GM23248 (cell line): Measurements from ENCODE around the gene GMCL2. TPM values are rescaled to one million over a fixed set of nuclear protein-coding genes. Genes with fewer than 3 reads are reported as not detected.

ENCODE experiments used
- DNase-seq: peaks from one replicate; pipeline ENCODE4 v3.0.0-alpha.2; 2015
- H2AFZ ChIP-seq: fragments of 200-600 bp; sonication (generic); 2 replicates; pipeline ENCODE4 v1.6.1; 2016; ENCODE audit warnings: antibody characterized with exemption
- H3F3A ChIP-seq: fragments of 200-600 bp; sonication (generic); 2 replicates; pipeline ENCODE4 v1.6.1; 2016; ENCODE audit warnings: mild to moderate bottlenecking, antibody characterized with exemption, mixed run types; ENCODE audit not compliant: insufficient read depth
- H3K27ac ChIP-seq: fragments of 200-600 bp; sonication (generic); 2 replicates; pipeline ENCODE4 v1.5.1; 2016; ENCODE audit warnings: mild to moderate bottlenecking
- H3K27me3 ChIP-seq: fragments of 200-600 bp; sonication (generic); replicated peaks from 2 replicates; pipeline ENCODE4 v1.6.1; 2016; ENCODE audit warnings: mild to moderate bottlenecking; ENCODE audit not compliant: insufficient read depth
- H3K36me3 ChIP-seq: fragments of 200-600 bp; sonication (generic); 2 replicates; pipeline ENCODE4 v1.6.1; 2016; ENCODE audit warnings: low read depth, mild to moderate bottlenecking
- H3K4me1 ChIP-seq: fragments of 200-600 bp; sonication (generic); 2 replicates; pipeline ENCODE4 v1.6.1; 2016; ENCODE audit warnings: mild to moderate bottlenecking; ENCODE audit not compliant: insufficient read depth
- H3K4me2 ChIP-seq: fragments of 200-600 bp; sonication (generic); one replicate; pipeline ENCODE4 v1.6.1; 2016; ENCODE audit warnings: mild to moderate bottlenecking; ENCODE audit not compliant: unreplicated experiment
- H3K4me3 ChIP-seq: fragments of 200-600 bp; sonication (generic); 2 replicates; pipeline ENCODE4 v1.5.1; 2016; ENCODE audit warnings: mild to moderate bottlenecking
- H3K79me2 ChIP-seq: fragments of 200-600 bp; sonication (generic); 2 replicates; pipeline ENCODE4 v1.6.1; 2016; ENCODE audit warnings: mild to moderate bottlenecking; ENCODE audit not compliant: insufficient read depth
- H3K9ac ChIP-seq: fragments of 200-600 bp; sonication (generic); 2 replicates; pipeline ENCODE4 v1.6.1; 2016; ENCODE audit warnings: mild to moderate bottlenecking
- H3K9me2 ChIP-seq: fragments of 200-600 bp; sonication (generic); 2 replicates; pipeline ENCODE4 v1.6.1; 2016; ENCODE audit warnings: mixed run types, mild to moderate bottlenecking, moderate library complexity; ENCODE audit not compliant: insufficient read depth
- H3K9me3 ChIP-seq: fragments of 200-600 bp; sonication (generic); one replicate; pipeline ENCODE4 v1.6.1; 2017; ENCODE audit warnings: low read depth
- H4K20me1 ChIP-seq: fragments of 200-600 bp; sonication (generic); 2 replicates; pipeline ENCODE4 v1.6.0; 2016; ENCODE audit not compliant: insufficient read depth
- EZH2 ChIP-seq: fragments of 200-600 bp; sonication (generic); IDR thresholded peaks from 2 replicates; pipeline ENCODE4 v1.6.1; 2018; ENCODE audit warnings: antibody characterized with exemption, mild to moderate bottlenecking; ENCODE audit not compliant: insufficient read depth, poor library complexity, severe bottlenecking
- EZH2phosphoT487 ChIP-seq: fragments of 200-600 bp; sonication (generic); IDR thresholded peaks from 2 replicates; pipeline ENCODE4 v1.6.1; 2018; ENCODE audit warnings: antibody characterized with exemption, moderate library complexity, mild to moderate bottlenecking, low read depth; ENCODE audit not compliant: insufficient read depth
- WGBS, 2 experiments: methylation state at CpG; one replicate each; pipeline ENCODE4 v1.1.6; 2015 to 2017; ENCODE audit warnings: low lambda C conversion rate in 2 of 2, low coverage in 1 of 2; ENCODE audit errors: missing lambda C conversion rate in 2 of 2; 5-methylcytosine and 5-hydroxymethylcytosine counted together
- in situ Hi-C: fragments of 300-500 bp; cut with MboI; formaldehyde crosslinking; loops from 2 replicates; pipeline ENCODE4 v1.15.0; 2020
- polyA plus RNA-seq: library from polyadenylated mRNA; unstranded; fragments of >200 nt; fragmentation: Nextera tagmentation; extraction: Ambion mirVana; gene quantifications from 2 replicates; pipeline ENCODE4 v1.2.1, GENCODE V29; 2016
- total RNA-seq: library from RNA; depleted of rRNA; stranded (reverse); fragments of >200 nt; shearing (Covaris generic); gene quantifications from 2 replicates; pipeline ENCODE4 v1.2.3, GENCODE V29; 2014

GMCL2 gene
- total and polyA plus RNA-seq, 2 experiments from 2014 or later = not detected

DNA sequence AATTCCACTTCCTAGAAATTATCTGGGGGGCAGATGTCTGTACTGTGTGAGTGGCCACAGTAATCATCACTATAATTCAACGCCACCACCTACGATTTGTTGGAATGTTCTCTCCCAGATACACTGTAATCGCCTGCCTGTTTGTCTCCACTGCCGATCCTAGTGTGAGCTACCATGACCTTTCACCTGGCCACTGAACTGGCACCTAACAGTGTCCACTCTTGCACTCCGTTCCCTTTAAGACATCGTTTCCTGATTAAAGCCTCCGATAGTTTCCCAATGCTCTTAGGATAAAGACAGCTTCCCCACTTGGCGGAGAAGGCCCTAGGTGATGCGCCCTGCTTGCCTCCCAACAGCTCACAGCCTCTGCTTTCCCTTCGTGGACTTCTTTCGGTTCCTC, 41.4 kb upstream of the GMCL2 start:
- in situ Hi-C loops = no loop called here
- Histone ChIP-seq H3K9me3 (no peaks in the 10 kb centered on the region), H3K4me3 (no peak overlapping the region), H3K79me2 (peaks cover 39% of the 10 kb centered on the region), H3F3A (peaks cover 10% of the 10 kb centered on the region; the same call in 1 of the 2 replicates), H3K9me2 (no peaks in the 10 kb centered on the region), H3K9ac (no peak overlapping the region), H3K27me3 (no peaks in the 10 kb centered on the region), H3K4me1 (peaks cover 7% of the 10 kb centered on the region), H3K27ac (no peak overlapping the region), H3K4me2 (no peak overlapping the region), H2AFZ (no peak overlapping the region), H4K20me1 (no peaks in the 10 kb centered on the region), H3K36me3 (peaks cover 19% of the 10 kb centered on the region; the same call in 1 of the 2 replicates)
- WGBS, 2 experiments = 80 to 89% methylated on average over 11 of the region's 11 CpGs
- no peak for DNase-seq
- TF ChIP-seq EZH2 = no peak
- no peak for TF ChIP-seq EZH2phosphoT487

DNA sequence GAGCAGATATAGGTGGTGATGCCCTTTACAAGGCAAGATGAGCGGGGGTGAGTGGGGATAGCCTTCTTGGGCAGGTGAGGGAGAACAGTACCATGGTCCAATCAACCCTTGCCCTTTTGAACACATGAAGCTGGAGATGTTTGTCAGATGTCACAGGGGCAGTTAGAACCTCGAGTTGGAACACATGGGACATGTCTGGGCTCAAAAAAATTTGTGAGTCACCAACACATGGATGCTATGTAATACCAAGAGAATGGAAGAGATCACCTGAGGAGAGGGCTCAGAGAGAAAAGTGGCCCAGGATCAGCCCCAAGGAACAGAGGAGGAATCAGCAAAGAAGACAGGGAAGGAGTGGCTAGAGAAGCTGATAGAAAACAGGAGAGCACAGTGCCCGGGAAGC, 40.8 kb upstream of the GMCL2 start:
- Histone ChIP-seq H3K79me2 (peaks cover 39% of the 10 kb centered on the region), H3K9me3 (no peaks in the 10 kb centered on the region), H3K9me2 (no peaks in the 10 kb centered on the region), H3K4me1 (peaks cover 7% of the 10 kb centered on the region), H2AFZ (no peak overlapping the region), H4K20me1 (no peaks in the 10 kb centered on the region), H3K27me3 (no peaks in the 10 kb centered on the region), H3K9ac (no peak overlapping the region), H3K4me3 (no peak overlapping the region), H3K36me3 (peaks cover 19% of the 10 kb centered on the region; the same call in 1 of the 2 replicates), H3K27ac (no peak overlapping the region), H3K4me2 (no peak overlapping the region), H3F3A (peaks cover 3% of the 10 kb centered on the region; the same call in 1 of the 2 replicates)
- in situ Hi-C loops = no loop called here
- TF ChIP-seq EZH2phosphoT487 (no peak), EZH2 (no peak)
- no peak for DNase-seq
- WGBS, 2 experiments = 48 to 51% methylated on average over 3 of the region's 3 CpGs

DNA sequence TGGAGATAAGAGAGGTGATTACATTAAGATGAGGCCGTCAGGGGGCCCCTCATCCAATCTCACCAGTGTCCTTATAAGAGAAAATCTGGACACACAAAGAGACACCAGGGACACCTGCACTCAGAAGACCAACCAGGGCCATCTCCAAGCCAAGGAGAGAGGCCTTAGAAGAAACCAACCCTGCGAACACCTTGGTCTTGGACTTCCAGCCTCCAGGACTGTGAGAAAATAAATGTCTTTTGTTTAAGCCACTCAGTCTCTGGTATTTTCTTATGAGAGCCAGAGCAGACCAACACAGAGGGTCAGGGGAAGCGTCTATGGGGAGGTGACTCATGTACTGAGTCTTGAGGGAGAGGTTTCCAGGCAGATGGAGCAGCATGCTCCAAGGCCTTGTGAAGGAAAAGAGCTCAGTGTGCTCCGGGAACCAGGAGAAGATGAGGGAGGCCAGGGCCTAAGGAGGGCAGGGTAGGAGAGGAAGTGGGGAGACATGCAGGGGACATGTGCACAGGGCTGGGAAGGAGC, 40.0 kb upstream of the GMCL2 start:
- 87 to 96% methylated on average over 4 of the region's 4 CpGs for WGBS, 2 experiments
- in situ Hi-C loops = no loop called here
- no peak overlapping the region for H3K4me3 ChIP-seq
- DNase-seq = peak; percentile 51
- H3K27ac ChIP-seq = no peak overlapping the region
- no peak overlapping the region for H3K4me2 ChIP-seq
- H3K9me3 ChIP-seq = no peaks in the 10 kb centered on the region
- no peak overlapping the region for H3K9ac ChIP-seq
- H3K79me2 ChIP-seq = peaks cover 39% of the 10 kb centered on the region
- H4K20me1 ChIP-seq = no peaks in the 10 kb centered on the region
- no peaks in the 10 kb centered on the region for H3F3A ChIP-seq
- H3K27me3 ChIP-seq = no peaks in the 10 kb centered on the region
- no peak overlapping the region for H2AFZ ChIP-seq
- peaks cover 19% of the 10 kb centered on the region; the same call in 1 of the 2 replicates for H3K36me3 ChIP-seq
- TF ChIP-seq EZH2phosphoT487 (no peak), EZH2 (no peak)
- H3K9me2 ChIP-seq = no peaks in the 10 kb centered on the region
- H3K4me1 ChIP-seq = peaks cover 7% of the 10 kb centered on the region

DNA sequence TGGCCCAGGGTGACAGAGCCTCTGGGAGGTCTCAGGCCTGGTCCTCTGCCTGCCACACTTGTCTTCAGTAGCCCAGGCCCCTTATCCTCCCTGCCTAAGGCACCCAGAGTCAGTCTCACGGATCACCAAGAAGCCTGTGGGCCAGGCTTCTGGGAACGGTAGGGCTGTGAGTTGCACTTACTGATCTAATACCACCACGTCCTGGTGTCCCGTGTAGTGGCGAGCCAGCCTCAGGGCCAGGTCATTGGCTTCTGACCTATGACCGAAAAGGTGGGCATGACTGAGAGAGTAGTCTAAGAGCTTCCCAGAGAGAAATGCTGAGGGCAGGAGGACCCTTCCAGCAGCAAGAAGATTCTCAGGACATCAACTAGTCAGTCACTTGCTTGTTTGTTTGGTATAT, 38.0 kb upstream of the GMCL2 start:
- H2AFZ ChIP-seq = no peak overlapping the region
- peaks cover 19% of the 10 kb centered on the region; the same call in 1 of the 2 replicates for H3K36me3 ChIP-seq
- 85 to 88% methylated on average over 6 of the region's 6 CpGs for WGBS, 2 experiments
- peaks cover 12% of the 10 kb centered on the region for H3F3A ChIP-seq
- no peak overlapping the region for H3K27ac ChIP-seq
- H4K20me1 ChIP-seq = no peaks in the 10 kb centered on the region
- H3K9ac ChIP-seq = no peak overlapping the region
- no peaks in the 10 kb centered on the region for H3K9me3 ChIP-seq
- no peaks in the 10 kb centered on the region for H3K4me1 ChIP-seq
- DNase-seq = no peak
- H3K4me3 ChIP-seq = no peak overlapping the region
- H3K4me2 ChIP-seq = no peak overlapping the region
- no peaks in the 10 kb centered on the region for H3K27me3 ChIP-seq
- TF ChIP-seq EZH2phosphoT487 (no peak), EZH2 (no peak)
- H3K9me2 ChIP-seq = no peaks in the 10 kb centered on the region
- H3K79me2 ChIP-seq = peaks cover 20% of the 10 kb centered on the region
- in situ Hi-C loops = no loop called here
